Measurements from ENCODE around the gene FHIT. TPM values are rescaled to one million over a fixed set of nuclear protein-coding genes. Genes with fewer than 3 reads are reported as not detected.

Gene FHIT
- total RNA-seq, 1 donor: 4.8 TPM

GRCh38 chr3:60440869-60441268 is 810.4 kb downstream of the FHIT start:
- DNase-seq (ENCODE audit: low read depth in 2 of 3, low spot score in 2 of 3): no peak

GRCh38 chr3:60435941-60436650 is 815.2 kb downstream of the FHIT start:
- no peak for DNase-seq (ENCODE audit: low read depth in 2 of 3, low spot score in 2 of 3)

GRCh38 chr3:60434950-60435349 is 816.3 kb downstream of the FHIT start:
- no peak for DNase-seq (ENCODE audit: low read depth in 2 of 3, low spot score in 2 of 3)

DNA sequence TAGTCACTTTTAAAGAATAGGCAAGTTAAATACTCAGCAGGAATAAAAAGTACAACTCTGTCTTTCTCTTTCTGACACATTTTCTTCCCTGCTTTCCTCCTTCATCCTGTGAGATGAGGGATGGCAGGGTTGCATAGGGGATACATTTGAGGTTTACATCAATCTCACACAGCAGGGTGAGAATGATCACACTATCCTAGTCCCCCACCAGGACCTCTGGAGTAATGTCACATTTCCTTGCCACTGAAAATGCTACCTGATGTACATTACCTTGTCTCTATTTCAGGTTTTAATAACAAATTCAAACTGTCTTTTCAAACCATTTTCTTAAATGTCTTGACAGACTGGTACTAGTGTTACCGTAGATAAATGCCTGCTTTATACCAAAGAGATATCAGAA is 816.9 kb downstream of the FHIT start:
- DNase-seq (ENCODE audit: low read depth in 2 of 3, low spot score in 2 of 3): no peak

DNA sequence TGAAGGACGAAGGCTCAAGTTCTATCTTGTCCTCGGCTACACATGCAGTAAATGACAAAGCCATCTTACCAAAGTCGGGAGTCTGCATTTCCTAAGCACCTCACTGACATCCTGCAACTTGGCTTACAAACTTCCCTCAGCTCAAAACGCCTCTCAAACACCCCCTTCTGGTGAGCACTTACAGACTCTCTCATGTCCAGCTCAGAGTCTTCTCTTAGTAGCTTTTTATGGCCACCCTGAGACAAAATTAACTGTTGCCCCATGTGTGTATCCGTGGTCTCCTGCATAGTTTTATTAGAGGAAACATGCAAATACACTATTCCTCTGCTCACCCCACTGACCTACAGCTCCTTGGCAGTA is 819.7 kb downstream of the FHIT start:
- no peak for DNase-seq (ENCODE audit: low read depth in 2 of 3, low spot score in 2 of 3)

DNA sequence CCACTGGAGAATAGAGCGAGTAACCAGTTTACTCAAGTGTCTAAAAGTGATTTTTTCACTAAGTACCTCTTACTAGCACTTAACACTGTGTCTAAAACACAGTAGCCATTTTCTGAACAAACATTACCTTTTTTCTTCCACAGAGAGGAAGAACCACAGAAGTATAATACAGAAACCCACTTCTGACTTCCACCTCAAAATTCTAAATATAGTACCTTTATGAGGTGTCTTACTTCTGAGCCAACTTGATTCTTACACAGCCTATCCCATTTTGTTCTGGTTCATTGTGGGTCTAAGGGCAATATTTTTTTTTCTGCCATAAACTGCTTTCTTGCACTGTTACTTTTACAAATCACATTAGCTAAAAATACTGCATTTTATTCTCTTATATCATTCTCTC is 821.0 kb downstream of the FHIT start:
- DNase-seq (ENCODE audit: low read depth in 2 of 3, low spot score in 2 of 3): no peak

DNA sequence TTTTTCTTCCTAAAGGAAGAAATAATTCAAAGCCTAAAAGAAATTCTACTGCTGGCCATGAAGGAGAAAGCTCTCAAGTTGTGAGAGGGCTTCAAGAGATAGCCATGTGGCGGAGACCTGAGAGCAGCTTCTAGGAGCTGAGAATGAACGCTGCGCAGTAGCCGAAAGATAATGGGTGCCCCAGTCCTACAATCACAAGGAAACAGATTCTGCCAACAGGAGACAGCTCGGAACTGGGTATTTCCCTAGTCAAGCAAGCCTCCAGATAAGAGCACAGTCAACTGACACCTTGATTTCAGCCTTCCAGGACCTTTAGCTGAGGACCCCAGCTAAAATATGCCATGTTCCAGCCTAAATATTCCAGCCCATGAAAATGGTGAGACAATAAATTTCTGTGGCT is 824.1 kb downstream of the FHIT start:
- peak in 2 of 3 donors; percentile 1 to 9 for DNase-seq (ENCODE audit: low read depth in 2 of 3, low spot score in 2 of 3)

GRCh38 chr3:60424942-60425341 is 826.3 kb downstream of the FHIT start:
- DNase-seq (ENCODE audit: low read depth in 2 of 3, low spot score in 2 of 3): no peak

GRCh38 chr3:60424034-60424433 is 827.2 kb downstream of the FHIT start:
- no peak for DNase-seq (ENCODE audit: low read depth in 2 of 3, low spot score in 2 of 3)

DNA sequence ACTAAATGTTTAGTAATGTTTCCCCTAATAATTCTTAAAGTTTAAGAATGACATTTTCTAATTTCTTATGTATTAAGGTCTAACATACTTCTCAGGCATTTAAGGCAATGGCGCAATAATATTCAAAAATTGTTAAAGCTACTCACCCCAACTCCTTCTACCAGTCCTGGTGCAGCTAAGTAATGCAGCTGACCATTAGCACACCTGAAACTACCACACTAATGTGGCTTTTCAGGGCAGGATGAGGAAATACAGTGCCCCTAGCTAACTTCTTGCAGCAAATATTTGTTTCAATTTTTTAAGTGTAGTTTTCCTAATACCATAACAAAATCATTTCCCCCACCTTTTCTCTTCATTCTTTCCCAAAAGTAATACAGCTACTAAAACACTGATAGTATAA is 827.7 kb downstream of the FHIT start:
- no peak for DNase-seq (ENCODE audit: low read depth in 2 of 3, low spot score in 2 of 3)

DNA sequence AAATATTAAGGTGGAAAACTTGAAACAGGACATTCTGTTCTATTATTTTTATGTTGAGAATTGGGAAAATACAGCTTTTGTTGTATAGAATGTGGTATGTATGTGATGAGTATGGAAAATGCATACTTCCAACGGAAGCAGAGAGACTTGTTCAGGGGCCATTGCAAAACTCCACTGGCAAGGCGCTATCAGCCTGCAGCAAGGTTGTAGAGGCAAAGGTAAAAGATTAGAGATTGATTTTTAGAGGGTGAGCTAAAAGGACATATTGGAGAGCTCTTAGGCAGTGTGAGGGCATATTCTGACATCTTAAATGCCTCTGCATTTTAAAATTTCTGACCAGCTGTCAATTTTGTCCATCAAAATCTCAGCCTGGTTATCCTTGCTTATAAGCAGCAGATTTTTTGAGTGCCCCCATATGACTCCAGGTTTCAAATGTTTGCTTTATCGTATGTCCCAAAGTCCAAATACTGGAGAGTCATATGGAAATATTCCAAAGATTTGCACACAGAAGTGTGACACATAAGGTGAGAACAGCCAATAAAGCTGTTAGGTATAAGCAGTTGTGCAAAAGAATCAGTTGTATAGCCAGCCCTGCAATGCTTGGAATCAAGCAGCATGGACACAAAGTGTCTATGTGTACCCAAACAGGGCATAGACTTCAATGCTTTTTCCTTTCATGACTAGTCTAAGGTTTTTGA is 829.4 kb downstream of the FHIT start:
- no peak for DNase-seq (ENCODE audit: low read depth in 2 of 3, low spot score in 2 of 3)

DNA sequence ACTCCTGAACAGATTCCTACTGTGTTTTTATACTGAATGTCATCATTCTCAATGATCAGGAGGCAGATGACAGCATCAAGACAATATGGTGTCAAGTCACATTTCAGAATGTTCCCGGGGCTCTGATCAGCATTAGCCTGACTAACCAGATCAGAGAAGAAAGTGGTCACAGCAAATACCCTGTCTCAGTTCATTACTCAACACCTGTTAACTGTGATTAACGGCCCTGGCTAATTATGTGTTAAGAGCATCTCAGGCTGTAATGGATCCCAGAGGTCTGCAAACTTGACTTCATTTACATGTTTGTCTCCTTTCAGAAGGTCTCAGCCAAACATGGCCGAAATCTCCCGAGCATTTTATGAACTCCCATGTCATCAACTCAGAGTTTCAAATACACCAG is 833.7 kb downstream of the FHIT start:
- no peak for DNase-seq (ENCODE audit: low read depth in 2 of 3, low spot score in 2 of 3)

- no peak for DNase-seq (ENCODE audit: low read depth in 2 of 3, low spot score in 2 of 3)
These were observed 837.2 kb downstream of the FHIT start for GRCh38 chr3:60414011-60414410.

DNA sequence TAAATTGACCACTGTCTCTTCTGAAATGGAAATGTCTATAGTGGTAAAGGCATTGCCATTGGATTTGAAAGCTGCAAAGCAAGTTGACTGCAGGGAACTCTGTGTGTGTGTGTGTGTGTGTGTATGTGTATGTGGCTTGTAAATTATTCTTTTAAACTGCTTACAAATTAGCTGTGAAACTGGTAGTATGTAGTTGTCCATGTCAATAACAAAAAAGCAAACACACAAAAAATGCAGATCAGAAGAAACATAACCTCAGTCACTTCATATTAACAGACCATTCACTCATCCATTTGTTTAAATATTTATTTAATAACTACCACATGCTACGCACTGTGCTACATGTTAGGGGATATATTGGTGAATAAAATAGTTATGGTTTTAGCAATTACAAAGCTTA is 837.7 kb downstream of the FHIT start:
- no peak for DNase-seq (ENCODE audit: low read depth in 2 of 3, low spot score in 2 of 3)

GRCh38 chr3:60403866-60404265 is 847.4 kb downstream of the FHIT start:
- no peak for DNase-seq (ENCODE audit: low read depth in 2 of 3, low spot score in 2 of 3)

DNA sequence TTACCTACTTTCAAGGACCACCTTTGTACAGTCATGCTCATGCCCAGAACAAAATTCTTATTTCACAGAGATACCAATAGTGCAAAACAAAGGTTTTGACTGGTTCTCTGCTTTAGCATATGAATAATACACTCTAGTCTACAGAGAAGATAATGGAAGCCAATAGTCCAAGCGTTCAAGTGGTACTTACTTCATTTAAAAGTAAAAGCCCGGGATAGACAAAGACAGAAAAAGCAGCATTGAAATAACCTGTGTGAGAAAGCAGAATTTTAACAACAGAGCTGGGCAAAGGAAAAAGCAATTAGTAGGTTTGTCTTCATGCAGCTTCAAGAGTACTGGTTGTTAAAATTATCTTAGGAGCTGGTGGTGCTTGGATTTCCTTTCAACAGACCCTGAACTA is 848.3 kb downstream of the FHIT start:
- DNase-seq (ENCODE audit: low read depth in 2 of 3, low spot score in 2 of 3): no peak

GRCh38 chr3:60399861-60400845 is 851.1 kb downstream of the FHIT start:
- no peak for DNase-seq (ENCODE audit: low read depth in 2 of 3, low spot score in 2 of 3)

GRCh38 chr3:60399292-60399691 is 852.0 kb downstream of the FHIT start:
- no peak for DNase-seq (ENCODE audit: low read depth in 2 of 3, low spot score in 2 of 3)

DNA sequence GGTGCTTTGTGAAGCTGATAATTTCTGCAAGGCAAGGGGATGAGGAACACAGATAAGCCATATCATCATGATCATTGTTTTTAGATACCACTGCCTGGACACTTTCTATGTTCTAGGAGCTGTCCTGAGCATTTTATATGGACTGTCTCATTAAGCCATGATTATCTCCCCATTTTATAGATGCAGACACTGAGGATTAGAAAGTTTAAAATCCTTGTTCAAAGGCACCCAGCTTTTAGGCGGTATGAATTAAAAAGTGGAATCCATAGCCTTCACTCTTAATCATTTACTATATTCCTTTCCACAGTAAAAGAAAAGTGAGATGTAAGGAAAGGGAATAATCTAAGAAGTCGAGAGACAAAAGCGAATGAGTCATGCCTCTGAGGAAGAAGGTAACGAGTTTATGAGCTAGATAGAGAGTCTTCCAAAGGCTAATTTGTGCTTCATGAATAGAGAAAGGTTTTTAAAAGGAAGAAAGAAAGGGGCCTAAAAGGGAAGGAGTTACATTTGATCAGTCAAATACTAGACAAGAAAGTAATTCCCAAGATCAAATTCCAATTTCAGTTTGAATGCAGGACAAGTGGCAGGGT is 856.0 kb downstream of the FHIT start:
- DNase-seq (ENCODE audit: low read depth in 2 of 3, low spot score in 2 of 3): no peak

DNA sequence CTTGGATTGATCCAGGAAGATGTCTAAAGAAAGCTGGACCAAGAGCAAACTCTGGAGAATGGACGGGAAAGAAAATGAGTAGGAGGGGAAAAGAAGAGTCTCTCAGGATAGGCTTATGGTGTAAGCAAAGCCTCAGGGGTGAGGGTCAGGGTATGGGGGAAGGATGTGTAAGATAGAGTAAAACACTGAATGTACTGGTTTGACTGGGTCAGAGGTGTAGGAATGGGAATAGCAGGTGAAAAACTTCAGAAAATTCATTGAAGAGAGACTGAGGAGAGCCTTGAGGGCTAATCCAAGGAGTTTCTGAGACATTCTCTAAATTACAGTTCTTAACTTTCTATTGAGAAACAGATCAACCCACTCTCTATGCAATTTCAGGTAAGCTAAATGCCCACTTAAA is 857.3 kb downstream of the FHIT start:
- DNase-seq (ENCODE audit: low read depth in 2 of 3, low spot score in 2 of 3): no peak

- no peak for DNase-seq (ENCODE audit: low read depth in 2 of 3, low spot score in 2 of 3)
These were observed 858.8 kb downstream of the FHIT start for GRCh38 chr3:60392501-60392900.

Data from hematopoietic multipotent progenitor cell (in vitro differentiated cells).